OCI-LY7 (cell line): ENCODE results near the gene GFPT1.

Source experiments
- CTCF ChIP-seq: fragments of 200-600 bp; sonication (generic); conservative IDR thresholded peaks from 2 replicates; pipeline ENCODE4 v1.5.1; 2014; ENCODE audit warnings: mild to moderate bottlenecking, antibody characterized with exemption, low read length, moderate library complexity, mixed read lengths
- EZH2phosphoT487 ChIP-seq: fragments of 200-600 bp; sonication (generic); IDR thresholded peaks from 2 replicates; pipeline ENCODE4 v1.6.1; 2018; ENCODE audit warnings: low read depth, borderline replicate concordance, mild to moderate bottlenecking, mixed run types, antibody characterized with exemption, low read length, moderate library complexity, mixed read lengths

DNA sequence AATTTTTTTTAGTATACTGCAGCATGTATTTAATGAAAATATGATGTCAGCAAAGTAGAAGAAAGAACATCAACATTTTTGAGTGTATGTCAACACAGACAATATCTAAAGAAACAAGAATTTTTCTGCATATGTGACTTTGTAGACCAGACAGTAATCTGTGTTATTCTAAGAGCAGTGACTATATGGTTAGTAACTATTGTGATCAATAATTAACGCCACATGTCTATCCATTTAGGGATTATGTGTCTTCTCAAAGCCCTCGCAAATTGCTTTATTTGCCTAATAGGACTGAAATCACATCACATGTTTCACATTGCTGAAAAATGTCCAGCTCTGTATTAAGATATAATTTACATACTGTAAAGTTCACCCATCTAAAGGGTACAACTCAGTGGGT, 107.8 kb downstream of the GFPT1 start:
- TF ChIP-seq CTCF (no peak), EZH2phosphoT487 (no peak)
